OCI-LY1 (cell line): ENCODE data around the gene EDN2.

Source experiments
- CTCF ChIP-seq: fragments of 200-600 bp; sonication (generic), shearing (Covaris generic); IDR thresholded peaks from 2 replicates; pipeline ENCODE4 v1.5.1; 2017; ENCODE audit warnings: mild to moderate bottlenecking, antibody characterized with exemption, low read length, moderate library complexity, mixed read lengths
- EZH2 ChIP-seq: fragments of 200-600 bp; sonication (generic), shearing (Covaris generic); IDR thresholded peaks from 2 replicates; pipeline ENCODE4 v1.8.0; 2017; ENCODE audit warnings: borderline replicate concordance, mixed run types, mild to moderate bottlenecking, antibody characterized with exemption, low read length, moderate library complexity, mixed read lengths

- TF ChIP-seq CTCF (no peak), EZH2 (no peak)
Measured at GRCh38 chr1:41438711-41439110, 45.8 kb downstream of the EDN2 start.
